ENCODE measurements around the gene CTNNA2. TPM values are rescaled to one million over a fixed set of nuclear protein-coding genes. Genes with fewer than 3 reads are reported as not detected.

CTNNA2 gene
- total and polyA plus RNA-seq, 12 donors: 0.12 to 5.0 (median 1.4) TPM; not detected in 1

DNA sequence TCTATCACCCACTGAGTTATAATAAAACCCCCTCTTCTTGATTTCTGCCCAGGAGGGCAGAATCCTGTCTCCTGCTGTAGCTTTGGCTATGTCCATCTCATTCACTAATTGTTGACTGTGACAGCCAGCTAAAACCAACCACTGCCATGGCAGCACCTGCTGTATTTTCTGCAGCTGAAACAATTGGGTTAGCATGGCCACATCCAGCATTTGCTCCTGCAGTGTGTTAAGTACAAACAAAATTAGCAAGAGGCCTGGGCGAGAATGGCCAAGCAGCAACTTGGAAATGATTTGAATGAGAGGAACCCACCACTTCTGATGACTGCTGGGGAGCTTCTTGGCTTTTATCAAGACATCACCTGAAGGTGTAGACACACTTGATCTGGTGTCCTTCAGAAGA lies 881.1 kb downstream of the CTNNA2 start:
- no peaks in the 10 kb centered on the region for H3K36me3 ChIP-seq (replicated peaks in 1 of 2)
- 64 to 100% (median 77%) methylated on average over 1 of the region's 1 CpG for WGBS, 4 donors
- no peaks in the 10 kb centered on the region for H3K4me1 ChIP-seq (replicated peaks in 1 of 2)
- TF ChIP-seq, protein P1, sequence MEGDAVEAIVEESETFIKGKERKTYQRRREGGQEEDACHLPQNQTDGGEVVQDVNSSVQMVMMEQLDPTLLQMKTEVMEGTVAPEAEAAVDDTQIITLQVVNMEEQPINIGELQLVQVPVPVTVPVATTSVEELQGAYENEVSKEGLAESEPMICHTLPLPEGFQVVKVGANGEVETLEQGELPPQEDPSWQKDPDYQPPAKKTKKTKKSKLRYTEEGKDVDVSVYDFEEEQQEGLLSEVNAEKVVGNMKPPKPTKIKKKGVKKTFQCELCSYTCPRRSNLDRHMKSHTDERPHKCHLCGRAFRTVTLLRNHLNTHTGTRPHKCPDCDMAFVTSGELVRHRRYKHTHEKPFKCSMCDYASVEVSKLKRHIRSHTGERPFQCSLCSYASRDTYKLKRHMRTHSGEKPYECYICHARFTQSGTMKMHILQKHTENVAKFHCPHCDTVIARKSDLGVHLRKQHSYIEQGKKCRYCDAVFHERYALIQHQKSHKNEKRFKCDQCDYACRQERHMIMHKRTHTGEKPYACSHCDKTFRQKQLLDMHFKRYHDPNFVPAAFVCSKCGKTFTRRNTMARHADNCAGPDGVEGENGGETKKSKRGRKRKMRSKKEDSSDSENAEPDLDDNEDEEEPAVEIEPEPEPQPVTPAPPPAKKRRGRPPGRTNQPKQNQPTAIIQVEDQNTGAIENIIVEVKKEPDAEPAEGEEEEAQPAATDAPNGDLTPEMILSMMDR (IDR thresholded peaks at IDR 0.05): no peak
- no peak for TF ChIP-seq POLR2A (IDR thresholded peaks at IDR 0.05)
- intact Hi-C loops (cut with DNase I): no loop called here
- peak in 1 of 7 donors; percentile 56 for DNase-seq
- H3K27ac ChIP-seq: no peak overlapping the region
- no peaks in the 10 kb centered on the region for H3K9me3 ChIP-seq (replicated peaks in 1 of 3)
- no peaks in the 10 kb centered on the region for H3K27me3 ChIP-seq
- H3K4me3 ChIP-seq: no peak overlapping the region

DNA sequence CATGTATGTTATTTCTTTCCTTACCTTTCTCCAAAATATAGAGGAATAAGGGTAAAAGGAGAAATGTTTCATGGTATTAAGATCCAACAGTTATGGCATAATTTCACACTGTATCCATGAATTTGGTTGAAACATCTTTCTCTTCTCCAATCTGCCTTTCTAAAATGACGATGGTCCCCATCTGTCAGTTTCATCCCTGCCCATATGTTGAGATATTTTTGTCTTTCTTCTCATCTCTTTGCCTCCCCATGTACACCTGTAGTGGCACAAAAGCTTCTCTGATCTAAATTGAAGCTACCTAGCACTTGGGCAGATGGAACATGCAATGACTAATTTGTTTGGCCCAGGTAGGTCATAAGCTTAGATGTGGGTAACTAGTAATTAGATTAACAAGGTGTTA lies 882.4 kb downstream of the CTNNA2 start:
- H3K27me3 ChIP-seq: no peaks in the 10 kb centered on the region
- no peaks in the 10 kb centered on the region for H3K4me1 ChIP-seq (replicated peaks in 1 of 2)
- intact Hi-C loops (cut with DNase I): no loop called here
- DNase-seq: no peak
- 84 to 92% (median 86%) methylated on average over 1 of the region's 1 CpG for WGBS, 4 donors
- no peak overlapping the region for H3K4me3 ChIP-seq
- no peaks in the 10 kb centered on the region for H3K36me3 ChIP-seq (replicated peaks in 1 of 2)
- H3K27ac ChIP-seq: no peak overlapping the region
- TF ChIP-seq, protein P1 (IDR thresholded peaks at IDR 0.05): no peak
- TF ChIP-seq POLR2A (IDR thresholded peaks at IDR 0.05): no peak
- H3K9me3 ChIP-seq (replicated peaks in 1 of 3): no peaks in the 10 kb centered on the region

DNA sequence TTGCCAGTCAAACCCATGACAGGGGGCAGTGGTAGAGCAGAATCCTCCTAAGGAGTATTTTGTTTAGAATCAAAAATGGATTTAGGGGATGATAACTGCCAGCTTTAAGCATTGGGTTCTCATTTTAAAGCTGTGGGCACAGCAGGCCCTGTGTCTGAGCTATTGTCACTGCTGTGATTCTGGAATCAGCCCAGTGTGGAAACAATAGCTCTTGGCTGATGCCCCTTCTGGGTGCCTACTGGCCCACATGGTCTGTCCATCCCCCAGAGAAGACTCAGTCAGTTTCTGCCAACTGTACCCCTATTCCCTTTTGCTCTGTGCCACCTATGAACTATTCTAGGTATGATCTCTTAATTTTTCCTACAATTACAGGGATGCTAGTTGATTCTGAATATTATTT lies 883.4 kb downstream of the CTNNA2 start:
- no peaks in the 10 kb centered on the region for H3K36me3 ChIP-seq (replicated peaks in 1 of 2)
- no peak for DNase-seq
- H3K27me3 ChIP-seq: no peaks in the 10 kb centered on the region
- TF ChIP-seq, protein P1 (IDR thresholded peaks at IDR 0.05): no peak
- no peak for TF ChIP-seq POLR2A (IDR thresholded peaks at IDR 0.05)
- intact Hi-C loops (cut with DNase I): no loop called here
- no peaks in the 10 kb centered on the region for H3K4me1 ChIP-seq (replicated peaks in 1 of 2)
- H3K4me3 ChIP-seq: no peak overlapping the region
- H3K27ac ChIP-seq: no peak overlapping the region
- H3K9me3 ChIP-seq (replicated peaks in 1 of 3): no peaks in the 10 kb centered on the region

DNA sequence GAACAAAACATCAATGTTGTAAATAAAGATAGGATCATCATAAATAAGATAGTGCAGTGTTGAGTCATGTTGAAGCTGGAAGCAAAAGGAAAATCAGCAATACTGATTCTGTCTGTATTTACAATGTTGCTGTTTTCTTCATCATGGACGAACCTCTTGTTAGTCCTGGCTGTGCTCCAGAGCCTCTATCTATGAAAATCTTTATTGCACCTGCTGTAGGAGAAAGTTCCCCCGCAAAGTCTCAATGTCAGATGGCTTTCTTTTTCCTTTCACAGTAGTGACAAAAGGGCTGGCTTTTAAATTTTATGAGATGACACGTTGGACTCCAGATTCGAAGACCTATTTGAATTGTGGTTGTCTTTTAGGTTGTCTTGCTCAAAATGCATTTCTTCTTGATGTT lies 890.2 kb downstream of the CTNNA2 start:
- TF ChIP-seq, protein P1 (IDR thresholded peaks at IDR 0.05): no peak
- TF ChIP-seq POLR2A (IDR thresholded peaks at IDR 0.05): no peak
- Histone ChIP-seq H3K27ac (no peak overlapping the region), H3K4me1 (replicated peaks in 1 of 2) (no peaks in the 10 kb centered on the region), H3K9me3 (replicated peaks in 1 of 3) (no peaks in the 10 kb centered on the region), H3K36me3 (replicated peaks in 1 of 2) (no peaks in the 10 kb centered on the region), H3K4me3 (no peak overlapping the region), H3K27me3 (no peaks in the 10 kb centered on the region)
- intact Hi-C loops (cut with DNase I): no loop called here
- DNase-seq: no peak
- 48 to 64% (median 55%) methylated on average over 4 of the region's 4 CpGs for WGBS, 4 donors
